HG02623 (cell line): ENCODE measurements around the gene COPG1.
"Not testable (repeated sequence)": the region's sequence is repeated elsewhere in the genome, so short reads cannot be mapped to it uniquely, and the experiment has no call there.

Experiments used
- ATAC-seq: cut with Tn5 transposase; IDR thresholded peaks from one replicate; pipeline ENCODE4 v1.9.1; 2021; ENCODE audit warnings: moderate library complexity; ENCODE audit not compliant: unreplicated experiment

The COPG1 gene

DNA sequence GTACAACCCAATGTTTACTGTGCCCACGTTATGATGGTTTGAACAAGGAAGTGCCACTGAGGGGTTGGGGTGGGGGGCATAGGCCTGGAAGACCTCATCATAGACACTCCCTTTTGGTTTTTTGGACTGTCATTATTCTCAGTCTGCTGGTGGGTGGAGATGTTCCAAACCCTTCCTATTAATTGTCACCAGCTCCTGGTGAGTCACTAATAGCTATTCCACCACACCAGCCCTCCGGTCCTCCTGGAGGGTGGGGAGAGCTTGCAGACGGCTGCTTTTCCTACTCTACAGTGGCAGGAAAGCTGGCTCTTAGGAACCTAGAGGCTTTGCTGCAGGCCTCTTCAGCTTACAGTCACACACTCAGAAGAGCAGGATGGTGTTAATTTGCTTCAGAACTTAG is 9.0 kb upstream of the COPG1 start:
- ATAC-seq: no peak

DNA sequence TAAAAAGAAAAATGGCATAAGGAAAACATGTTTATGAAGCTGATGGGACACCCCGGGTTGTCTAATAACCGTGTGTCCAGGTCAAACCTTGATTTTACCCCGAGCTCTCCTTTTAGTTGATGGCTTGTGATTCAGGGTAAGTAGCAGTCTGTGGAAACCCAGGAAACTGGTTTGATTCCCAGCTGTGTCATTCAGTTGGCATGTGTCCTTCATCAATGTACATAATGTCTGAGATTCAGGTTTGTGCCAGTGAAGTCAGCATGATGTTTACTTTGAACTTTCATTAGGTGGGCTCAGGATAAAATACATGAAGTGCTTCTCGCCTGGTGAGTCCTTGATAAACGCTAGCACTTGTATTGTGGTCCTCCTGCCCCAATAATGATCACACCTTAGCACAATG is 4.3 kb upstream of the COPG1 start:
- ATAC-seq: no peak

DNA sequence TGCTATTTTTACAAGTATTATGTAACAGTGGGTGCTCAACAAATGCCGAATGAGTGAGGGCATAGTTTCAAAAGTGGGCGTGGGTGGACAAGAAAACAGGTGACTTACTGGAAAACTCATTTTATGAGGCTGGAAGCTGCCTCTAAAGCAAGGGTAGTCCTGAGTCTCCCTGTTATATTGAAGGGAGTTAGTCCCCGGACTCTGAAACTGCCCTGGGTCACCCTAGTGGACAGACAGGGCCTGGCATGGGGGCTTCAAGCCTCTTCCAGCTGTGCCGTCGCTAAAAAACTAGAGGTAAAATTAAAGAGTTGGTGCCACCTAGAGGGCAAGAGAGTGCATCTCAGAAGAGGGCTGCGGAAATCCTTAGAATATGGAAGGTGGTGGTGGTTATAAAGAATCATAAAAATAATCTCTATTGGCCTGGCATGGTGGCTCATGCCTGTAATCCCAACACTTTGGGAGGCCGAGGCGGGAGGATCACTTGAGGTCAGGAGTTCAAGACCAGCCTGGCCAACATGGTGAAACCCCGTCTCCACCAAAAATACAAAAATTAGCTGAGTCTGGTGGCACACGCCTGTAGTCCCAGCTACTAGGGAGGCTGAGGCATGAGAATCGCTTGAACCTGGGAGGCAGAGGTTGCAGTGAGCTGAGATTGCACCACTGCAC is 3.6 kb upstream of the COPG1 start:
- not testable (repeated sequence) for ATAC-seq

DNA sequence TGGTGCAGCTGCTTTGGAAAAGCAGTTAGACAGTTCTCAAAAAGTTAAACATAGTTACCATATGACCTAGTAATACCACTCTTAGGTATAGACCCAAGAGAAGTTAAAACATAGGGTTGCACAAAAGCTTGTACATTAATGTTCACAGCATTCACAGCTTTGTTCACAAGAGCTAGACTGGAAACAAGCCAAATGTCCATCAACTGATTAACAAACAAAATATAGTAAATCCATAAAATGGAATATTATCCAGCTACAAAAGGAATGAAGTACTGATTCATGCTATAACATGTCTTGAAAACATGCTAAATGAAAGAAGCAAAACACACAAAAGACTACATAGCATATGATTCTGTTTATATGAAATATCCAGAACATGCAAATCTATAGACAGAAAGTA is 2.8 kb upstream of the COPG1 start:
- ATAC-seq: no peak

DNA sequence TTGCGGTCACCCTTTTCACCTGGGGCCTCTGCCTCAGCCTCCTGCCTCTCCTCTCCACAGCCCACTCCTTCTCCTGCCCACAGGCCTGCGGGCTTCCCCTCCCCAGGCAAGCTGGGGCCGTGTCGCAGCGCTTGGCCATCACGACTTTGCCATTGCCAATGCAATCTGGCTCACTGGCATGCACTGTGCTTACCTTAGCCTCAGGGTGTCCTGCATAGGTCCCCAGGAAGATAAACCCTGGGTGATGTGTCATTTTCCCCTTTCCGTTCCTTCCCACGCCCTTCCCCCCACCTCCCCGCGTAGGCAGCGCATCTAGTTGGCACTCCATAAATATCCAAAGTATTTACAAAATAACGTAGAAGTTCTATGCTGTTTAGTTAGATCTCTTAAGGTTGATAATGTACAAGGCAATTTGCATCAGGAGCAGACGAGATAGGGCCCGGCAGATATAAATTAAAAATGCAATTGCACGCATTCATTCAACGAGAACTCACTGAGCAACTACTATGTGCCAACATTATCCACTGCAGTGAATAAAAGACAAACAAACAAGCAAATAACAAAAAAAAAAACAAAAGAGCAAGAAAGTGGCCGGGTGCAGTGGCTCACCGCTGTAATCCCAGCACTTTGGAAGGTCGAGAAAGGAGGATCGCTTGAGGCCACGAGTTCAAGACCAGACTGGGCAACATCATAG is 973 bp upstream of the COPG1 start:
- no peak for ATAC-seq

DNA sequence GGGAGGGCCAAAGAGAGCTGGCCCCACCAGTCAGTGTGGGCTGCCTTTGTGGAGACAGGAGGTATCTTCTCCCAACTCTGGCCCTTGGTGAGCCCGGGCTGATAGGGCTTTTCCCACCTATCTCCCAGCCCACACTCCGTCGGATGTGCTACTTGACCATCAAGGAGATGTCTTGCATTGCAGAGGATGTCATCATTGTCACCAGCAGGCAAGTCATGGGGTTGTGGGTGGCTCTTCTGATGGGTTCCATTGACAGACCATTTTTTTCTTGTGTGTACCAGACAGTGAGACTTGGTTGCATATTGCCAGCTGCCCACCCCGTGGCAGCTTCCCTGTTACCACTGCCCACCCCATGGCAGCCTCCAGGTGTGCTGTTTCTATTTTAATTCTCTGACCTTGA is 3.3 kb downstream of the COPG1 start:
- ATAC-seq: no peak

DNA sequence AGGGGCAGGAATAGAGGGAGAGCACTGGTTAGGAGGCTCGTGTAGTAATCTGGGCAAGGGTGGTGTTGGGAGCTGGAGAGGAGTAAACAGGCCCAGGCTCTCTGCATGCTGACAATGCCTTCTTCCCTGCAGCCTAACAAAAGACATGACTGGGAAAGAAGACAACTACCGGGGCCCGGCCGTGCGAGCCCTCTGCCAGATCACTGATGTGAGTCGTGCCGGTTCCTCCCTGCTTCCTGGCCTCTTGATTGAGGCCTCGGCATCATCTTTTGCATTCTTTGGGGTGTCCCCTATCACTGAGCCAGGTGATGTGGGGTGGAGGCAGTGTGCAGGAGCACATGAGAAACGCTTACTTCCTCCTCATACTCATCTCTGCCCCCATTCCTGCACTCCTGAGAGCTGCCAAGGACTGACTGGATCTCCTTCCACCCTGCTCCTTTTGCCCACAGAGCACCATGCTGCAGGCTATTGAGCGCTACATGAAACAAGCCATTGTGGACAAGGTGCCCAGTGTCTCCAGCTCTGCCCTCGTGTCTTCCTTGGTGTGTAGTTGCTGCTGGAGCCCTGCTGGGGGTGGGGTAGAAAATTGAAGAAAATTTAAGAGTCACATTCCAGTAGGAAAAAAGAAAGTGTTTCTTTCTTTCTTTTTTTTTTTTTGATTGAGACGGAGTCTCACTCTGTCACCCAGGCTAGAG is 5.3 kb downstream of the COPG1 start:
- ATAC-seq: no peak

DNA sequence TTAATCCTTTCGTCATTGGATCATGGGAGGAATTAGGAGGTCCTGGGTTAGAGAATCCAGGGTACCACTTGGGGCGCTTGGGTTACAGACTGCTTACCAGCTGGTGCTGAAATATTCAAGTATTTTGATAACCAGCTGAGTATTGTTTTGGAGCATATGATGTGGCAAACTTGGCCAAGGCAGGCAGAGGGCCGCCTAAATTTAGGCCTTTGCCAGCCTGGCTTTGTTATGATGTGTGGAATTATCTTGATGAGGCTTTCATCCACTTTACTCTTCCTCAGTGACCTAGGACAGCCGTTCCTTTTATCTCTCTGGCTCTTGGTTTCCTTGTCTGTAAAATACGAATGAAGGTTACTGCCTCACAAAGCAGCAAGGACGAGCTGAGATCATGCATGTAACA is 6.9 kb downstream of the COPG1 start:
- ATAC-seq: no peak

DNA sequence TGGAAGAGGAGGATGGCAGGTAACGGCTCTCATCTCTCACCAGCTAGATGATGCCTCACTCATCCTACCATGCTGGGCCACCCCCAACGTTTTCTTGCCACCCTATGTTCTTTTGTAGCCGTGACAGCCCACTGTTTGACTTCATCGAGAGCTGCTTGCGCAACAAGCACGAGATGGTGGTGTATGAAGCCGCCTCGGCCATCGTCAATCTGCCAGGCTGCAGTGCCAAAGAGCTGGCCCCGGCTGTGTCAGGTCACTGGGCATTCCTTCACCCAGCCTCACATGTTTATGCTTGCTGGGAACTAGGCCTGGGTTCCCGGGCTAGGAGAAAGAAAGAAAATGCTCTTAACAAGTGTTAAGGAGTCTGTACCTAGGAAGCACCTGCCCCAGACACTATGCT is 8.2 kb downstream of the COPG1 start:
- no peak for ATAC-seq

DNA sequence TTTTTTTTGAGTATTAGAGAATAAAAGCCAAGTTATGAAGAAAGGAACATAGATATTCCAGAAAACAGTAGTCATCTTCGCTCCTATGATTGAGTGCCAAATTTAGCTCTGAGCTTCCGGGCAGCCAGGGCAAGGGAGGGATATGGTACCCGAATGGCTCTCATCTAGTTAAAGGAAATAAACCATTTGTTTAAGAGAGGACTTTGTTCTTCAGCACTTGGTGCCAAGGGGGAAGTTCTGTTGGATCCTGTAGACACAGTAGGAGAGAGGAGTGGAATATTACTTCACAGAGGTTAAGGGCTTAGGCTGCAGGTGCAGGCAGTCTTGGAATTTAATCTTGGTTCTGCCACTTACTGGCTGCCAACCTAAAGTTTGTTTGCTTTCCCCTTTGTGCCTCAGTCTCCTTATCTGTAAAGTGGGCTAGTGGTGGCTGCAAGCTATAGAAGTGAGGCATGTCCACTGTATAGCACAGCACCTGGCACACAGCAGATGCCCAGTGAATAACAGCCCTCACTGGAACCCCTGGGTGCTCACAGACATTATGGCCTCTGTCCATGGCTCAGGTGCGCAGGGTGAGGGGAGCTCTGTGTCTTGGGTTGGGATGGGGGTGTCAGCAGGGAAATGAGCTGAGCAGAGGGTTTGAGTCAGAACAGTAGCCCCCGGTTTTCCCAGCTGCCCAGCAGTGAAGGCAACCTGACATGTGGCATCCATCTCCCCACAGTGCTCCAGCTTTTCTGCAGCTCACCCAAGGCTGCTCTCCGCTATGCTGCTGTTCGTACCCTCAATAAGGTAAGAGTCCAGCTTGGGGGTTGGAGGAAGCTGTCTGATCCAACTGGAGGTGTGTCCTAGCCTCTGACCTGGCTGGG is 10.4 kb downstream of the COPG1 start:
- ATAC-seq: no peak

DNA sequence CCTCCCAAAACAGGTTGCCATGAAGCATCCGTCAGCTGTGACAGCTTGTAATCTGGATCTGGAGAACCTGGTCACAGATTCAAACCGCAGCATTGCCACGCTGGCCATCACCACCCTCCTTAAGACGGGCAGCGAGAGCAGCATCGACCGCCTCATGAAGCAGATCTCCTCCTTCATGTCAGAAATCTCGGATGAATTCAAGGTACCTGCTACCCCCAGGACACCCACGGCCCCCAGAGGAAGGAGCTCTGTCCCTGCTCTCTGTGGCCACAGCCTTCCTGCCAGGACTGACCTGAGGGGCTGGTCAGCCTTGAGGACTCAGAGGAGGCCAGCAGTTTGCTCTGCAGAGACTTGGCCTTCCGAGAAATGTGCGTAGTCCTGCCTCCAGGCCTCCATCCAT is 11.2 kb downstream of the COPG1 start:
- ATAC-seq: no peak

DNA sequence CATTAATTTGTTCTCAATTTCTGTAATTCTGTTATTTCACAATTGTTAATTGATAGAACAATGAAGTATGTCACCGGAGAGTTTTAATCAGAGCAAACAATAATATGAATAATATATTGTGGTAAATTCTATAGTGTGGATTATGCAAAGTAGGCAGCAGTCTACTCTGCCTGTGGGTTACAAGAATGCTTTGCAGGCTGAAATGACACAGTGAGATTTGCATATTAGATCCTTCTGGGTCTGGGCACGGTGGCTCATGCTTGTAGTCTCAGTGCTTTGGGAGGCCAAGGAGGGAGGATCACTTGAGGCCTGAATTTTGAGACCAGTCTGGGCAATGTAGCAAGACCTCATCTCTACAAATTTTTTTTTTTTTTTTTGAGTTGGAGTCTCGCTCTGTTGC is 12.5 kb downstream of the COPG1 start:
- ATAC-seq: no peak

DNA sequence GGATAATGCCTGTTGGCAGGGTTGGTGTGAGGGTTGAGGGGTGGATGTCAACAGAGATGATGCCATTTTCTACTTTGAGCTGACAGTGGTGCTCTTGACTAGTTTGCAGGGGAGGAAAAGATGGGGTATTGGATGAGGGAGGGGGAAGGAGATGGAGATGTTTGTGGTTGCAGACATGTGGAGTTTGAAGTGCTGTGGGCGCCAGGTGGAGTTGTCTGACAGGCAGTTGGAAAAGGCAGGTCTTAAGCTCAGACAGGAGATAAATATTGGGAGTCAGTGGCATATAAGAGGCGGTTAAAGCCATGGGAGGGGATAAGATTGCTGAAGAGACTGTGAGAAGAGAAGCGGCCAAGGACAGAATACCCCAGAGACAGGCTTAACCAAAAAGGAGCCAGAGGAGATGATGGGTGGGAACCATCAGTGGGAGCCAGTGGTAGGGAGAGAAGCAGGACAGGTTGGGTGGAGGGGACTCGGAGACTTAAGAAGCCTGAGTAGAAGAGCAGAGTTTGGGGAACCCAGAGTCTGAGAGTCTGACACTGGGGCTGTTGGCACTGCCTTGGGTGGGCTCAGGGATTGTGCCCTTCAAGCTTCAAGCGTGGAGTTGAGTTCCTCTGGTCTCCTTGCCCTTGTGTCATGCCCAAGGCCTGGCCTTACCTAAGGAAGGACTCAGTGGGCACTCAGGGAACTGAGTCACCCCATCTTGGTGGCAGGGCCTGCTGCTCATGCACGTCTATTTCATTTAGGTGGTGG is 13.9 kb downstream of the COPG1 start:
- ATAC-seq: no peak

DNA sequence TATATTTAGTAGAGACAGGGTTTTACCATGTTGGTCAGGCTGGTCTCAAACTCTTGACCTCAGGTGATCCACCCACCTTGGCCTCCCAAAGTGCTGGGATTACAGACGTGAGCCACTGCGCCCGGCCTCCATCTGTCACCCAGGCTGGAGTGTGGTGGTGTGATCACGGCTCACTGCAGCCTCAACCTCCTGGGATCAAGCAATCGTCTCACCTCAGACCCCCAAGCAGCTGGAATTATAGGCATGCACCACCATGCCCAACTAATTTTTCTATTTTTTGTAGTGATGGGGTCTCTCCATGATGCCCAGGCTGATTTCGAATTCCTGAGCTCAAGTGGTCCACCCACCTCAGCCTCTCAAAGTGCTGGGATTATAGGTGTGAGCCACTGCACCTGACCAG is 15.6 kb downstream of the COPG1 start:
- ATAC-seq: not testable (repeated sequence)

DNA sequence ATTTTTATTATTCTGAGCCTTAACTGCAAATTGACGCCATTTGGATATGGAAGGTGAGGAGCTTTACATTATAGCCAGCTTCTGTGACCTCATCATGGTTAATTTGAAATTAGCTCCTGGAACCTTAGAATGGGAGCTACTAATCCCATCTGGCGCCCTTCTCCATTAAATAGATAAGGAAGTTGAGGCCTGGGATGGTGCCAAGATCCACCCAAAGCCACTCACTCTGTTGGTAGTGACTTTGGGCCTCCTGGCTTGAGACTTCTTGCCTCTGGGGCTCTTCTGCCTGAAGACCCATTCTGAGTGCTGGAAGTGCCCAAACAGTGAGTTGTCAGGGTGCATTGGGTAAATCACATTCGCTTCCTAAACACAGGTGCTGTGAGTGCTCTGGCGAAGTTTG is 17.2 kb downstream of the COPG1 start:
- ATAC-seq: no peak

DNA sequence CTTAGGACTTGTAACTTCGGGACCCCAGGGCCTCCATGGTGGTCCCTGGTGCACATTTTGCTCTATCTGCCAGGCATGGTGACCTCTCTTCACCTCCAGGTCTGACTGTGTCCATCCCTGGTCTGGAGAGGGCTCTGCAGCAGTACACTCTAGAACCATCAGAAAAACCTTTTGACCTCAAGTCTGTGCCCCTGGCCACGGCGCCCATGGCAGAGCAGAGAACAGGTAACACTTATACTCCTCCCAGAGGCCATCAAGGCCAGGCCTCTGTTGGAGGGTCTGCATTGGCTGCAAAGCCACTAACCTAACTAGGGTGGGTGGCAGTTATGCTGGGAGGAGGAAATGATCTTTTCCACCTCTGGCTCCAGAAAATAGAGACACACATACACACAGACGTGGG is 19.0 kb downstream of the COPG1 start:
- ATAC-seq: no peak

DNA sequence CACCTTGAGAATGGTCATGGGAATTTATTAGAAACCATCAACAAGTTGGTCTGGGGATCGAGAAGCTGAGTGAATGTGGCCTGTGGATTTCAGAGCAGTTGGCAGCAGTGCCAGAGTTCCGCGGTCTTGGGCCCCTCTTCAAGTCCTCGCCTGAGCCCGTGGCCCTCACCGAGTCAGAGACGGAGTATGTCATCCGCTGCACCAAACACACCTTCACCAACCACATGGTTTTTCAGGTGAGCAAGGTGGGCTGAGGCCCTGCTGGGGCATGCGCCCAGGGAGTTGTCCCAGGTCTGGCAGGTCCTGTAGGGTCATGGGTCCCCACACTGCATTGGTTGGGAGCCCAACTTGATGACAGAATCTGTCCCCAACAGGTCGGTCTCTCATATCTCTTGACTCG is 22.3 kb downstream of the COPG1 start:
- ATAC-seq: no peak

DNA sequence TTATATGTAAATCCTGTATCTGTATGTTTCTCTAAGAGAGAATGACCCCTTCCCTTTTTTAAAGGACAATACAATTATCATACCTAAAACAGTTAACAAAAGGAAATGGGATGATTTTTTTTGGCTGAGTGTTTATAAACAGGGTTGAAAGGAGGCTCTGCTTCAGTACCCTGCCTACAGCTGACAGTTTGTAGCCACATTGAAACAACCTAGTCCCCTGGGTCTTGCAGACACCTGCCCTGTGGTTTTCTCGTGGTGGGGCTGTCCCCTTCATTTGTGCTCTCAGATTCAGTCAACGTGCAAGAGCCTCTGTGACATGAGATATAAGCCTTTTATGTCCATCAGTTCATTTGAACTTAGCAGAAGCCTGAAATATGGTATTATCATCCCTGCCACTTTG is 27.0 kb downstream of the COPG1 start:
- peak; percentile 82 for ATAC-seq

DNA sequence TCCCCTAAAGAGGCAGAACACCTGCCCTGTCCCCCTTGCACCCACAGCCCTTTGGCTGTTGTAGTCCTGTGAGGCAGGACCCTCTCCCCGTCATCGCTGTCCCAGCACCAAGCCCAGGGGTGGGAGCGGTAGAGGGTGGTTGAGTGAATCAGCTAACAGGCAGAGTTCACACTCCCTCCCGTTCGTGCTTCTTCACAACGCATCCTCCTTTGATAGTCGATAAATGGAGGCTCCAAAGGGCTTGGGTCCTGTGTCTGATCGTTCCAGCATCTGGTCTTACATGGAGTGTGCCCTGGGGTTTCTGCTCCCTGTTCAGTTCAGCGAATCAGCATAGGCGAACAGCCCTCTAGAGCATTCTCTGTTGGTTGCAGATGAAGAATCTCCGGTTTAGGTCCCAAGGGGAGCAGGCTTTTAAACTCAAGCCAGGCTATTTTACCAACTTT is 28.4 kb downstream of the COPG1 start:
- ATAC-seq: no peak

DNA sequence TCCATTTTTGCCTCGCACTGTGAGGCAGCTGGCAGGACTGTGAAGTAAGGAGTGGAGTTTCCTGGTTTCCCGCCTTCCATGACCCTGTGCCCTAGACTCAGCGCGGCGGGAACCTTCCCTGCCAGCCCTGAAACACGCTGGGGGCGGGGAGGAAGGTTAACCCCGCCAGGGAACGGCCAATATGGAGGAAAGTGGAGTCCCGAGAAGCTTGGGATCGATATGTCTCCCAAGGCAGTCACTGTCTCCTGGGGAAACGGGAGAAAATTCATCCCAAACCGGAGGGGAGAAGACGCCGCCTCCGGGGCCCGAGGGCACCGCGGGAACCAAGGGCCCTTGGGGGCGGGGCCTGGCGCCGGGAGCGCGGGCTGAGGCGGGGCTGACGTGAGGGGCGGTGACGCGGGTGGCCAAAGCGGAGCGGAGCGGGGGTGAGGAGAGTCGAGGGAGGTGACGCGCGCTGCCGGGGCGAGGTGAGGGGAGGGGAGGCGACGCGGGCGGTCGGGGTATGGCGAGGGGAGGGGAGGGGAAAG is 29.1 kb downstream of the COPG1 start, which contains the start of gene HMCES:
Gene HMCES, plus strand, starts transcription at position 432 of the 527 bp plus-strand sequence. CDS start 863 bp downstream, outside the sequence.
- peak; percentile 39 for ATAC-seq
